ENCODE data around the gene MTHFR.

Gene MTHFR

DNA sequence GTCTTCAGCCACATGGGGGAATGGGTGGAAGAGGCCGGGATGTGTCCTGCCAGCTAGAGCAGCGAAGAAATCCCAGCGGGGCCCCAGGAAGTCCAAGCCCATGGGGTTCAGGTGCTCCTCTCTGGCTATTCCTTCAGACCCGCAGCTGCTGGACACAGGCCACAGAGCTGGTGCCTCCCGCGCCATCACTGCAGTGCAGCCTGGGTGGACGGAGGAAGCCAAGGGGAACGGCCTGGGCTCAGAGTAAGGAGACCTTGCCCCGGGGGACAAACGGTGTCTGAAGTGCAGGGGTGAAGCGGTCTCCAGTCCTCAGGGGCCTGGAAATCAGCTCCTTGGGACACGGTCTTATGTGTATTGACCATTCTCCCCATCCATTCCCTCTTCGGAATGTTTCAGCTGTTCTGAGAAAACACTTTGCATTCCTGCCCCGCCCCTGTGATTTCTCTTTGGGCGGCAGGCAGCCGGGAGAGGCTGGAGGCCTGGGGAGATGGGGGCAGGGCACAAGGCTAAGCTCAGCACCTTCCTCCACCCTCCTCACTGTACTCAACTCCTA, 18.4 kb downstream of the MTHFR start:
- H3K36me3 ChIP-seq (ENCODE audit: control insufficient read depth, insufficient read depth, low read length) = peaks cover 26% of the 10 kb centered on the region
- H3K27ac ChIP-seq (ENCODE audit: low read depth, low read length) = peak overlapping the region; percentile 72; the same call in 1 of the 2 replicates
- peak overlapping the region; percentile 38; the same call in 1 of the 2 replicates for H3K4me3 ChIP-seq (ENCODE audit: low read depth, low read length)
- H3K27me3 ChIP-seq (ENCODE audit: control insufficient read depth, insufficient read depth, low read length) = no peaks in the 10 kb centered on the region
- no peaks in the 10 kb centered on the region for H3K9me3 ChIP-seq (ENCODE audit: control insufficient read depth, insufficient read depth, low read depth, low read length)
- peaks cover 41% of the 10 kb centered on the region for H3K4me1 ChIP-seq (ENCODE audit: control insufficient read depth, insufficient read depth, low read length)
- peak overlapping the region; percentile 66 for H3K9ac ChIP-seq (ENCODE audit: low read length)

DNA sequence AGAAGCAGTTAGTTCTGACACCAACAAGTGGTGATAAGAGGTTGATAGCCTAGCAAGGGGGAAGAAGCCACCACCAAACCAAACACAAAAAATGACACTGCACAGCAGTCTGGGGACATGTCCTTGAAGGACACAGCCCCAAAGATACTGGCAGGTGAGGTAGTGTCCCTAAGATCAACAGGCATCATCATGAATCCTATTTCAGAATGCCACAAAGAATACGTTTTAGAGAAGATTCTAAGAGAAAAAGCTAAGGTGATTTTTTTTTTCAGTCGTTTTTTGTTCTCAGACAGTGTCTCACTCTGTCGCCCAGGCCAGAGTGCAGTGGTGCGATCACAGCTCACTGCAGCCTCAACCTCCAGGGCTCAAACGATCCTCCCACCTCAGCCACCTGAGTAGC, 19.6 kb downstream of the MTHFR start:
- Histone ChIP-seq H3K9me3 (ENCODE audit: control insufficient read depth, insufficient read depth, low read depth, low read length) (no peaks in the 10 kb centered on the region), H3K4me1 (ENCODE audit: control insufficient read depth, insufficient read depth, low read length) (peaks cover 41% of the 10 kb centered on the region), H3K27ac (ENCODE audit: low read depth, low read length) (no peak overlapping the region), H3K9ac (ENCODE audit: low read length) (no peak overlapping the region), H3K36me3 (ENCODE audit: control insufficient read depth, insufficient read depth, low read length) (peaks cover 15% of the 10 kb centered on the region), H3K4me3 (ENCODE audit: low read depth, low read length) (no peak overlapping the region), H3K27me3 (ENCODE audit: control insufficient read depth, insufficient read depth, low read length) (no peaks in the 10 kb centered on the region)

GRCh38 chr1:11784993-11785769, 20.6 kb downstream of the MTHFR start:
- Histone ChIP-seq H3K4me1 (ENCODE audit: control insufficient read depth, insufficient read depth, low read length) (peaks cover 41% of the 10 kb centered on the region), H3K27me3 (ENCODE audit: control insufficient read depth, insufficient read depth, low read length) (no peaks in the 10 kb centered on the region), H3K36me3 (ENCODE audit: control insufficient read depth, insufficient read depth, low read length) (0 out of 2 replicates have a peak, but pooled peaks cover 5% of the 10 kb centered on the region), H3K27ac (ENCODE audit: low read depth, low read length) (no peak overlapping the region), H3K9me3 (ENCODE audit: control insufficient read depth, insufficient read depth, low read depth, low read length) (no peaks in the 10 kb centered on the region), H3K4me3 (ENCODE audit: low read depth, low read length) (peak overlapping the region; percentile 20), H3K9ac (ENCODE audit: low read length) (no peak overlapping the region)

DNA sequence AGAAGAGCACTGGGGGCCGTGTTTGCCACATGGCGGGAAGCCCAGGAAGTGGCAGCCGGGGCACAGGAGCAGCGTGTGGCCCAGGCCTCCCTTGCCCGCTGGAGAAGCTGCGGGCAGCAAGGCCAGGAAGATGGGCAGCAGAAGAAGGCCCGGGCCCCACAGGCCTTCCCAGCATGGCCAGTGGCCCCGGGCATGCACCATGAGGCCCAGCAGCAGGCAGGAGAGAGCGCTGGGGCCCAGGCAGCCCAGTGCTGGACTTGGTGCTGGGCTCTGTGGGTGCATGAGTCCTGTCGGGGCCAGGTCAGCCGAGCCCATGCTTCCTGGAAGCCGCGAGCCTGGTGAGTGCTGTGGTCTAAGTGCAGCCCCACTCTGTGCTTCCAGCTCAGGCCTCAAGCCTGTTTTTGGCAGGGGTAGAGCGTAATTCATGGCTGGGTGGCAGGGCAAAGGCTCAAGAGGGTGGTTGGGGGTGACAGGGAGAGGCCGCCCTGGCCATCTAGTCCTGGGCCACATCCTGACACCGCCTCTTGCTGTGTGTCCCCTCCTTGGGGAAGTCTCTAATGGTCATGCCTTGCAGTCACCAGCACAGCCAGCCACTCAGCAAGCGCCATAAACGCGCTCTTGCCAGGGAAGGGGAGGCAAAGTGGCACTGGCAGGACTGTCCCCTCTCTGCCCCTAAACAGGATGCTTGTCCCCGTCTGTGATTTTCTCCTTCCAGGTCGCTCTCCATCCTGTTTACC, 21.3 kb downstream of the MTHFR start:
- H3K27me3 ChIP-seq (ENCODE audit: control insufficient read depth, insufficient read depth, low read length) = no peaks in the 10 kb centered on the region
- no peak overlapping the region for H3K27ac ChIP-seq (ENCODE audit: low read depth, low read length)
- no peaks in the 10 kb centered on the region for H3K36me3 ChIP-seq (ENCODE audit: control insufficient read depth, insufficient read depth, low read length)
- peaks cover 41% of the 10 kb centered on the region for H3K4me1 ChIP-seq (ENCODE audit: control insufficient read depth, insufficient read depth, low read length)
- H3K4me3 ChIP-seq (ENCODE audit: low read depth, low read length) = peak overlapping the region; percentile 20
- H3K9ac ChIP-seq (ENCODE audit: low read length) = no peak overlapping the region
- no peaks in the 10 kb centered on the region for H3K9me3 ChIP-seq (ENCODE audit: control insufficient read depth, insufficient read depth, low read depth, low read length)

GRCh38 chr1:11783556-11783955, 22.2 kb downstream of the MTHFR start:
- no peaks in the 10 kb centered on the region for H3K9me3 ChIP-seq (ENCODE audit: control insufficient read depth, insufficient read depth, low read depth, low read length)
- H3K4me1 ChIP-seq (ENCODE audit: control insufficient read depth, insufficient read depth, low read length) = peaks cover 40% of the 10 kb centered on the region
- H3K9ac ChIP-seq (ENCODE audit: low read length) = no peak overlapping the region
- H3K27ac ChIP-seq (ENCODE audit: low read depth, low read length) = no peak overlapping the region
- no peaks in the 10 kb centered on the region for H3K27me3 ChIP-seq (ENCODE audit: control insufficient read depth, insufficient read depth, low read length)
- no peaks in the 10 kb centered on the region for H3K36me3 ChIP-seq (ENCODE audit: control insufficient read depth, insufficient read depth, low read length)
- no peak overlapping the region for H3K4me3 ChIP-seq (ENCODE audit: low read depth, low read length)

DNA sequence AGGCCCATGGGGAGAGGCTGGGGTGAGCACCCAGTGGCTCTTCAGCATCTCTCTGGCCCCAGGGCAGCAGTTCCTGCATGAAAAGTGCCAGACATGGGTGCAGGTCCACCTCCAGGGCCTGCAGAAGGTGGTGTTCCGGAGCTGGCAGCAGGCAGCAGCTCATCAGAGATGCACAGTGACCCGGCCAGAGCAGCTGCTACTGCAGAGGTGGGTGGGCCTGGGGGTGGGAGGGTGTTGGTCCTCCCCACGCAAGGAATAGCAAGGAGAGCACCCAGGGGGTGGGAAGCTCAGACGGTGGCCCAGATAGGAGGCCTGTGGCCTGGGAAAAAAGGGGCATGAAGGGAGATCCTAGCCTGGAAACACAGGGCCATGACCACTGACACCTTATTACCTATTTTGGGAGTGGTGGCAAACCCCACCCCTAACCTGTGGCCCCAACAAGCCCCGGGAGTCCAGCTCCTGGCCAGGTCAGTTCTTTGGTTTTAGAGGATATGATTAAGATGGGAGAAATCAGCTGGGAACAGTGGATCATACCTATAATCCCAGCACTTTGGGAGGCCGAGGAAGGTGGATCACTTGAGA, 23.5 kb downstream of the MTHFR start:
- Histone ChIP-seq H3K27ac (ENCODE audit: low read depth, low read length) (no peak overlapping the region), H3K36me3 (ENCODE audit: control insufficient read depth, insufficient read depth, low read length) (no peaks in the 10 kb centered on the region), H3K9me3 (ENCODE audit: control insufficient read depth, insufficient read depth, low read depth, low read length) (no peaks in the 10 kb centered on the region), H3K4me1 (ENCODE audit: control insufficient read depth, insufficient read depth, low read length) (peaks cover 26% of the 10 kb centered on the region), H3K9ac (ENCODE audit: low read length) (no peak overlapping the region), H3K27me3 (ENCODE audit: control insufficient read depth, insufficient read depth, low read length) (no peaks in the 10 kb centered on the region), H3K4me3 (ENCODE audit: low read depth, low read length) (no peak overlapping the region)

DNA sequence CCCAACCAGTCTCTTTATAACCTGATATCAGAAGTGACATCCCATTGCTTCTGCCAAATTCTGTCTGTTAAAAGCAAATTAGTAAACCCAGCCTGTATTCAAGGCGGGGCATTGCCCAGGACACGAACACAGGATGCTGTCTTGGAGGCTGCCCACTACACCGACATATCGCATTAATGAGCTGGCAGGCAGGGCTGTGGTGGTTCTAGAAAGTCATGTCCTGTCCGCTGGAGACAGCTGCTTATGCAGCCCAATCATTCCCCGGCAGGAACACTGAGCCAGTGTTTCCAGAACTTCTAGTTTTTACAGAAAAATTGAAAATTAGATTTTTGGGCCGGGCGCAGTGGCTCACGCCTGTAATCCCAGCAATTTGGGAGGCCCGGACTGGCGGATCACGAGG, 24.5 kb downstream of the MTHFR start:
- Histone ChIP-seq H3K36me3 (ENCODE audit: control insufficient read depth, insufficient read depth, low read length) (no peaks in the 10 kb centered on the region), H3K27me3 (ENCODE audit: control insufficient read depth, insufficient read depth, low read length) (no peaks in the 10 kb centered on the region), H3K4me3 (ENCODE audit: low read depth, low read length) (no peak overlapping the region), H3K9me3 (ENCODE audit: control insufficient read depth, insufficient read depth, low read depth, low read length) (no peaks in the 10 kb centered on the region), H3K27ac (ENCODE audit: low read depth, low read length) (no peak overlapping the region), H3K4me1 (ENCODE audit: control insufficient read depth, insufficient read depth, low read length) (peaks cover 17% of the 10 kb centered on the region), H3K9ac (ENCODE audit: low read length) (no peak overlapping the region)

GRCh38 chr1:11780380-11781147, 25.2 kb downstream of the MTHFR start:
- Histone ChIP-seq H3K4me3 (ENCODE audit: low read depth, low read length) (no peak overlapping the region), H3K27ac (ENCODE audit: low read depth, low read length) (no peak overlapping the region), H3K9ac (ENCODE audit: low read length) (no peak overlapping the region), H3K36me3 (ENCODE audit: control insufficient read depth, insufficient read depth, low read length) (no peaks in the 10 kb centered on the region), H3K4me1 (ENCODE audit: control insufficient read depth, insufficient read depth, low read length) (peaks cover 14% of the 10 kb centered on the region), H3K27me3 (ENCODE audit: control insufficient read depth, insufficient read depth, low read length) (no peaks in the 10 kb centered on the region), H3K9me3 (ENCODE audit: control insufficient read depth, insufficient read depth, low read depth, low read length) (no peaks in the 10 kb centered on the region)

DNA sequence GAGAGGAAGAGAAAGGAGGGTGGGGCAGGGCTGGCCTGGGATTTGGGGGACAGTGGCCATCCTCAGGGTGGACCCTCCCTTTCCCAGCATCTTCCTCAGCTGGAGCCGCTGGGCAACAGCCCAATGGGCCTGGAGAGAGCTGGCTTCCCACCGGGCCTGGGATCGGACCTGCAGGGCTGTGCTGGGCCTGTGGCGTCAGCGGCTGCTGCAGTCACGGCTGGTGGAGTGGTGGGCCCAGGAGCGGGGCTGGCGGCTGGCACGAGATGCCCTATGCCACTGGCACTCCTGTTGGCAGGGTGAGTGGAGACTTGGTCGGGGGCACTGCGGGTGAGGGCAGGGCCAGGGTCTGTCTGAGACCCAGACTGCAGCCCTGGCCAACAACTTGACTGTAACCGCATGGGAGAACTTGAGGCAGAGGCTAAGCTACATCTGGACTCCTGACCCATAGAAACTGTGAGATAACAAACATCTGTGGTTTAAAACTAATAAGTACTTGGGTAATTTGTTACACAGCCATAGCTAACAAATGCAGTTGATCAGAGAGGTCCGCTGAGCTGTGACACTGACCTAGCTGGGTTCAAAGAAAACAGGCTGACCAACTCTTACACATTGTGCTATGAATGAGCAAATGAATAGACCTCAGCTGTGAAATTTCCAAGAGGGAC, 25.9 kb downstream of the MTHFR start:
- no peaks in the 10 kb centered on the region for H3K9me3 ChIP-seq (ENCODE audit: control insufficient read depth, insufficient read depth, low read depth, low read length)
- no peak overlapping the region for H3K9ac ChIP-seq (ENCODE audit: low read length)
- peaks cover 8% of the 10 kb centered on the region for H3K4me1 ChIP-seq (ENCODE audit: control insufficient read depth, insufficient read depth, low read length)
- H3K27me3 ChIP-seq (ENCODE audit: control insufficient read depth, insufficient read depth, low read length) = no peaks in the 10 kb centered on the region
- no peak overlapping the region for H3K4me3 ChIP-seq (ENCODE audit: low read depth, low read length)
- H3K36me3 ChIP-seq (ENCODE audit: control insufficient read depth, insufficient read depth, low read length) = no peaks in the 10 kb centered on the region
- H3K27ac ChIP-seq (ENCODE audit: low read depth, low read length) = no peak overlapping the region

All from HUES6 (cell line).